Measurements from ENCODE around the gene B4GALNT3.

GRCh38 chr12:570921-571794, 111.4 kb downstream of the B4GALNT3 start:
- TF ChIP-seq, protein P1, sequence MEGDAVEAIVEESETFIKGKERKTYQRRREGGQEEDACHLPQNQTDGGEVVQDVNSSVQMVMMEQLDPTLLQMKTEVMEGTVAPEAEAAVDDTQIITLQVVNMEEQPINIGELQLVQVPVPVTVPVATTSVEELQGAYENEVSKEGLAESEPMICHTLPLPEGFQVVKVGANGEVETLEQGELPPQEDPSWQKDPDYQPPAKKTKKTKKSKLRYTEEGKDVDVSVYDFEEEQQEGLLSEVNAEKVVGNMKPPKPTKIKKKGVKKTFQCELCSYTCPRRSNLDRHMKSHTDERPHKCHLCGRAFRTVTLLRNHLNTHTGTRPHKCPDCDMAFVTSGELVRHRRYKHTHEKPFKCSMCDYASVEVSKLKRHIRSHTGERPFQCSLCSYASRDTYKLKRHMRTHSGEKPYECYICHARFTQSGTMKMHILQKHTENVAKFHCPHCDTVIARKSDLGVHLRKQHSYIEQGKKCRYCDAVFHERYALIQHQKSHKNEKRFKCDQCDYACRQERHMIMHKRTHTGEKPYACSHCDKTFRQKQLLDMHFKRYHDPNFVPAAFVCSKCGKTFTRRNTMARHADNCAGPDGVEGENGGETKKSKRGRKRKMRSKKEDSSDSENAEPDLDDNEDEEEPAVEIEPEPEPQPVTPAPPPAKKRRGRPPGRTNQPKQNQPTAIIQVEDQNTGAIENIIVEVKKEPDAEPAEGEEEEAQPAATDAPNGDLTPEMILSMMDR (IDR thresholded peaks at IDR 0.05): peak in 1 of 5 experiments; percentile 4
- TF ChIP-seq POLR2A (IDR thresholded peaks at IDR 0.05): no peak
- TF ChIP-seq EP300 (IDR thresholded peaks at IDR 0.05): peak in 1 of 2 donors; percentile 37

All from tibial nerve (tissue), 4 donors.